MCF 10A (cell line): Measurements from ENCODE around the gene SLC25A19. TPM values are rescaled to one million over a fixed set of nuclear protein-coding genes. Genes with fewer than 3 reads are reported as not detected.
A peak's percentile ranks its signal among the peaks of the same experiment; 100 is the strongest.
"Not testable (repeated sequence)": the region's sequence is repeated elsewhere in the genome, so short reads cannot be mapped to it uniquely, and the experiment has no call there.

Experiments used
- BruUV-seq: library from RNA; stranded (reverse); fragments of 400-500 nt; replicated peaks from 2 replicates; lab custom pipeline; 2021; lab: Mats Ljungman, UMichigan
- CTCF ChIA-PET: fragments of 300-600 bp; sonication (Branson Sonifier 250); formaldehyde crosslinking; extraction: SDS; loops from one replicate; lab custom pipeline; 2021; ENCODE audit warnings: antibody characterized with exemption, inconsistent platforms; lab: Yijun Ruan, JAX
- POLR2A ChIA-PET: fragments of 300-600, 350-650 bp; sonication (Branson Sonifier 250); formaldehyde crosslinking; extraction: SDS; loops from one replicate; lab custom pipeline; 2020; ENCODE audit warnings: antibody characterized with exemption, inconsistent platforms; lab: Yijun Ruan, JAX
- DNase-seq: peaks from one replicate; pipeline ENCODE4 v3.0.0-alpha.2; 2018; ENCODE audit not compliant: unreplicated experiment
- H3K27ac Mint-ChIP-seq: one replicate; pipeline ENCODE4 v1.8.0; 2022; ENCODE audit warnings: mild to moderate bottlenecking, low read depth, mixed read lengths; ENCODE audit not compliant: unreplicated experiment
- H3K27me3 Mint-ChIP-seq: one replicate; pipeline ENCODE4 v1.8.0; 2022; ENCODE audit warnings: mixed read lengths; ENCODE audit not compliant: insufficient read depth, unreplicated experiment
- H3K36me3 Mint-ChIP-seq: one replicate; pipeline ENCODE4 v1.8.0; 2022; ENCODE audit warnings: mild to moderate bottlenecking, moderate library complexity, mixed read lengths; ENCODE audit not compliant: insufficient read depth, unreplicated experiment
- H3K4me1 Mint-ChIP-seq: one replicate; pipeline ENCODE4 v1.8.0; 2022; ENCODE audit warnings: mixed read lengths; ENCODE audit not compliant: insufficient read depth, unreplicated experiment
- H3K4me3 Mint-ChIP-seq: one replicate; pipeline ENCODE4 v1.8.0; 2022; ENCODE audit warnings: mild to moderate bottlenecking, moderate library complexity, mixed read lengths; ENCODE audit not compliant: unreplicated experiment
- H3K9me3 Mint-ChIP-seq: one replicate; pipeline ENCODE4 v1.8.0; 2022; ENCODE audit warnings: mixed read lengths; ENCODE audit not compliant: unreplicated experiment
- CTCF ChIP-seq: fragments of 200-600 bp; IDR thresholded peaks from one replicate; pipeline ENCODE4 v1.8.0; 2022; ENCODE audit warnings: antibody characterized with exemption, mild to moderate bottlenecking; ENCODE audit not compliant: unreplicated experiment
- intact Hi-C: fragments of 100-400 bp; cut with micrococcal nuclease; formaldehyde crosslinking; loops from 2 replicates; pipeline ENCODE4 v1.14.1; 2022
- total RNA-seq: library from RNA; stranded (reverse); gene quantifications from 2 replicates; pipeline ENCODE4 v1.2.3, GENCODE V29; 2022

Gene SLC25A19
- total RNA-seq, 1 experiment from 2014 or later = 22.6 TPM

DNA sequence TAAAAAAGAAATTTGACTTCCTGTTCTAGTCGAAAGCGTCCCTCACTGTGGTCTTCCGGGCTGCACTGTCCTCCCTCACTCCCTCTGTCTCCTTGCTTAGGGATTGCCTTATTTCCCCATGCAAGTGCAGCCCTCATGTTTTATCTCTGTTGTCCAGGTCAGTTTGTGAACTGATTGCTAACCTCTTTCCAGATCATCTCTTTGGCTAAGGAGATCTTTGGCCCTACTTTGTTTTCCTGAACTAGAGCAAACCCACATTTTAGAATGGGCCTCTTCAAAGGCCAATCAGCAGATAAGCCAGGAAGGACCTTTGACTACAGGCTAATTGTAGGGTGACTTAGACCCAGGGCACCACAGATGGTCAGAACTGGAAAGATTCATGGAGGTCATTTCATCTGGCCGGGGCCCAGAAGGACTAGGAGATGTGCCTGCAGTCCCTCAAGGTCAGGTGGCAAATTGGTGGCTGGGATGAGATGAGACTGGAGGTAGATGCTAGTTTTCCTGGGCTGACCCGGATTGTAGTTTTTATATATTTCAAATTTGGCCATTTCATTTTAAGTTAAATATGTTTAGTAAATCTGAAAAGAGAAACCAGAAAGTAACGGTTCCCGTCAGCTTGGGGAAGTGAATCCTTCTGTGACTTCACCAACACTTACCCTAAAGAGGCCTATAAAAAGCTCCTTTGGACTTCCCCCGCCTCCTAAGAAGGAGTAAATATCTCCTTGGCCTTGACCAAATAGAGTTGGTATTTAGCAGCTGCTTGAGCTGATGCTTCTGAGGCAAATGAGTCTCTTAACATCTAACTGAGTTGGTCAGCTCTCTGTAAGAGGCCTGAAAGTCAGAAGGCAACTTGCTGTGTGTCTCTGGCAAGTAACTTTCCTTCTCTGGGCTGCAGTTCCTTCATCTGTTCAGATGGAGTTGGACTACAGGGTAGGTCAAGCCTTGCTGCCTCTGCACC lies 6.2 kb upstream of the SLC25A19 start:
- no peak for DNase-seq
- POLR2A ChIA-PET = interaction anchor here (0.7 kb wide), 1 partner anchor 18 kb away, joined by 3 read pairs; no protein-coding TSS in a partner anchor
- no peak overlapping the region for H3K27ac Mint-ChIP-seq
- no TSS peak for BruUV-seq
- no peak overlapping the region for H3K4me3 Mint-ChIP-seq
- peaks cover 5% of the 10 kb centered on the region for H3K36me3 Mint-ChIP-seq
- CTCF ChIA-PET = interaction anchor here (1.8 kb wide), 1 partner anchor 25 kb away, joined by 7 read pairs; the partner anchor contains the start of gene MIF4GD
- intact Hi-C loops = no loop called here
- no peak for TF ChIP-seq CTCF
- H3K4me1 Mint-ChIP-seq = no peaks in the 10 kb centered on the region
- H3K27me3 Mint-ChIP-seq = no peaks in the 10 kb centered on the region
- no peaks in the 10 kb centered on the region for H3K9me3 Mint-ChIP-seq

DNA sequence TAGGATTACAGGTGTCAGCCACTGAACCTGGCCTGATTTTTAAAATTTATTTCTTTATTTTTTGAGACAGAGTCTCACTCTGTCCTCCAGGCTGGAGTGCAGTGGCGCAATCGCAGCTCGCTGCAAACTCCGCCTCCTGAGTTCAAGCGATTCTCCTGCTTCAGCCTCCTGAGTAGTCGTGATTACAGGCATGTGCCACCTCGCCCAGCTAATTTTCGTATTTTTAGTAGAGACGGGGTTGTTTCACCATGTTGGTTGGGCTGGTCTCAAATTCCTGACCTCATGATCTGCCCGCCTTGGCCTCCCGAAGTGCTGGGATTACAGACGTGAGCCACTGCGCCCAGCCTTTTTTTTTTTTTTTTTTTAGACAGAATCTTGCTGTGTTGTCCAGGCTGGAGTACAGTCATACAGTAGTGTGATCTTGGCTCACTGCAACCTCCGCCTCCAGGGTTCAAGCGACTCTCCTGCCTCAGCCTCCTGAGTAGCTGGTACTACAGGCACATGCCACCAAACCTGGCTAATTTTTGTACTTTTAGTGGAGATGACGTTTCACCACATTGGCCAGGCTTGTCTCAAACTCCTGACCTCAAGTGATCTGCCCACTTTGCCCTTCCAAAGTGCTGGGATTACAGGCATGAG lies 3.7 kb upstream of the SLC25A19 start:
- H3K4me1 Mint-ChIP-seq, CTCF ChIA-PET, BruUV-seq, H3K4me3 Mint-ChIP-seq, H3K27ac Mint-ChIP-seq, DNase-seq, intact Hi-C loops, H3K27me3 Mint-ChIP-seq, H3K9me3 Mint-ChIP-seq, H3K36me3 Mint-ChIP-seq: not testable (repeated sequence)
- POLR2A ChIA-PET = interaction anchor here (0.6 to 5.7 kb wide), 3 partner anchors 23 to 70 kb away, joined by 3 to 96 read pairs (median 3); partner anchors contain the start of gene MIF4GD

- peak; percentile 43 for DNase-seq
- no peaks in the 10 kb centered on the region for H3K9me3 Mint-ChIP-seq
Observed at GRCh38 chr17:75289832-75290337, 652 bp upstream of the SLC25A19 start.

More at GRCh38 chr17:75289832-75290337, 652 bp upstream of the SLC25A19 start:
- CTCF ChIA-PET = interaction anchor here (0.6 to 2.0 kb wide), 12 partner anchors 19 to 1878 kb away, joined by 3 to 13 read pairs (median 3); partner anchors contain the start of genes MIF4GD and TSEN54
- no peaks in the 10 kb centered on the region for H3K27me3 Mint-ChIP-seq
- H3K4me1 Mint-ChIP-seq = peaks cover 7% of the 10 kb centered on the region
- peak overlapping the region; percentile 97 for H3K27ac Mint-ChIP-seq
- TSS peak; percentile 99 for BruUV-seq
- no peak for TF ChIP-seq CTCF
- H3K36me3 Mint-ChIP-seq = peaks cover 10% of the 10 kb centered on the region
- intact Hi-C loops = loop anchor here (1.0 kb wide), 1 partner anchor 122 kb away; no protein-coding TSS in a partner anchor
- H3K4me3 Mint-ChIP-seq = peak overlapping the region; percentile 98
- POLR2A ChIA-PET = interaction anchor here (0.6 to 5.7 kb wide), 21 partner anchors 10 to 278 kb away, joined by 3 to 96 read pairs (median 6); partner anchors contain the start of genes GGA3, GRB2, LLGL2 and MIF4GD
